ENCODE data around the gene CTXND2. TPM values are rescaled to one million over a fixed set of nuclear protein-coding genes. Genes with fewer than 3 reads are reported as not detected.

The CTXND2 gene
- total RNA-seq (2022; extraction: Qiagen RNA extraction) = not detected in 5 replicates

DNA sequence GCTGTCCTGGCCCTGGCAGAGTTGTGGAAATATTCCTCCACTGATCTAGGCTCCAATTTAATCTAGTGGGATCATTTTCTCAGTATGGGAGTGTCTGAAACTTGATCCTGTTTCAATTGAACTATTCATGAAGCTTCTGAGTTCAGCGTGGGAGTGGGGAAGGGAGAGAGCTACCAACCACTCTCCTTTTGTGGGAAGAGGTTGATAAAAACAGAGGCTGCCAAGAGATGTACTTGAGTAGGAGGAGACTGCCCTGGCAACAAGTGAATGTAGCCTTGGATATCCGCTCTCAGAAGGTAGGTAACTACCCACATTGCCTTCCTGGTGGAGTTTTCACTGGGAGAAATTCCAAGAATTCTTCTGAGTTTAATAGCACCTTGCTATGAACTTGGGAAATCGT is at the start of gene CTXND2:
Gene CTXND2 (plus strand): TSS at position 119 of the 400 bp plus-strand sequence. CDS start 25,179 bp downstream, outside the sequence.

DNA sequence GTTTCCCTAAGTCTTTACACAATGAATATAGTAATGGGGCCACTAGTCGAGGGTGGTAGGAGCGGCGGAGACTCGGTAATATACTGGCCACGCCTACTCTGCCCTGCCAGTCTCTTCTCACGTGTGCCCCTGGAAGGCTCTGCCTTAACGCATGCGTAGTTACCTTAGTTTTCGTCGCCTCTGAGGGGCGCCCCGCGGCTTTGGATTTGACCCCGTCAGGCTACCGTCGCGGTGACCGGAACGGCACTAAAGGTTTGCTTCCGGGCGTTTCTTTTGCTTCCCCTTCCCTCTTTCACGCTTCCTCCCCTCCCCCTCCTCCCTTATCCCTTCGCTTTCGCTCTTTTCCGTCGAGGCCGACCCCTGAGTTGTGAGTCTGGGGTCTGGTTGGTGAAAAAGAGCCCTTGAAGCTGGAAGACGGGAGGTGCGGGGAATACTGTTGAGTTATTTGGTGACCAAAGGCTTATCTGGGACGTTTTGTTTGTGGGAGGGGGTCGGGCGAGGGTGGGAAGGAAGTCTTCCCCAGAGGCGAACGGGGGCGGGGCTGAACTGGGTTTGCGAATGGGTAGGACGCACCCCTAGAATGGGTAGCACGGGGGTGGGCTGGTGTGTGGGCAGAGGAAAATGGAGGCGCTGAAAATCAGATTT is 39.3 kb downstream of the CTXND2 start, which contains the start of gene SETDB1:
Gene SETDB1 (plus strand): TSS at position 267 of the 645 bp plus-strand sequence. CDS start 1,352 bp downstream, outside the sequence.

Other genes starting within 250 kb of the CTXND2 start
- gene GOLPH3L, start 190.0 kb upstream of the CTXND2 start, total RNA-seq (2022; extraction: Qiagen RNA extraction) = 12.3 to 18.5 TPM (median 16.0 TPM) in 5 replicates
- gene HORMAD1, start 166.2 kb upstream of the CTXND2 start, total RNA-seq (2022; extraction: Qiagen RNA extraction) = 5.7 to 8.8 TPM (median 7.2 TPM) in 5 replicates
- gene CTSS, start 121.4 kb upstream of the CTXND2 start, total RNA-seq (2022; extraction: Qiagen RNA extraction) = 14.8 to 18.4 TPM (median 17.4 TPM) in 5 replicates
- 1.1 to 2.5 TPM (median 1.4 TPM) in 5 replicates for gene CTSK, start 78.9 kb upstream of the CTXND2 start, total RNA-seq (2022; extraction: Qiagen RNA extraction)
- gene ARNT, start 10.5 kb upstream of the CTXND2 start, total RNA-seq (2022; extraction: Qiagen RNA extraction) = 8.8 to 13.5 TPM (median 12.6 TPM) in 5 replicates
- 20.7 to 27.7 TPM (median 23.5 TPM) in 5 replicates for gene SETDB1, start 39.2 kb downstream of the CTXND2 start, total RNA-seq (2022; extraction: Qiagen RNA extraction)
- gene CERS2, start 87.7 kb downstream of the CTXND2 start, total RNA-seq (2022; extraction: Qiagen RNA extraction) = 249 to 260 TPM (median 254 TPM) in 5 replicates
- 0.63 to 1.1 TPM (median 0.85 TPM) in 5 replicates for gene ANXA9, start 95.2 kb downstream of the CTXND2 start, total RNA-seq (2022; extraction: Qiagen RNA extraction)
- gene MINDY1, start 119.8 kb downstream of the CTXND2 start, total RNA-seq (2022; extraction: Qiagen RNA extraction) = 2.9 to 3.6 TPM (median 3.3 TPM) in 5 replicates
- gene PRUNE1, start 121.3 kb downstream of the CTXND2 start, total RNA-seq (2022; extraction: Qiagen RNA extraction) = 11.9 to 16.0 TPM (median 14.8 TPM) in 5 replicates
- gene BNIPL, start 149.4 kb downstream of the CTXND2 start, total RNA-seq (2022; extraction: Qiagen RNA extraction) = 0.07 to 0.12 TPM (median 0.07 TPM) in 5 replicates
- gene C1orf56, start 160.6 kb downstream of the CTXND2 start, total RNA-seq (2022; extraction: Qiagen RNA extraction) = 5.8 to 8.9 TPM (median 7.1 TPM) in 5 replicates
- gene CDC42SE1, start 172.5 kb downstream of the CTXND2 start, total RNA-seq (2022; extraction: Qiagen RNA extraction) = 71.6 to 85.1 TPM (median 74.0 TPM) in 5 replicates
- gene MLLT11, start 173.3 kb downstream of the CTXND2 start, total RNA-seq (2022; extraction: Qiagen RNA extraction) = 14.5 to 18.8 TPM (median 17.8 TPM) in 5 replicates
- 2.7 to 3.9 TPM (median 3.5 TPM) in 5 replicates for gene GABPB2, start 183.6 kb downstream of the CTXND2 start, total RNA-seq (2022; extraction: Qiagen RNA extraction)